Right atrium auricular region (tissue), 2 donors: ENCODE data around the gene FGF2. TPM values are rescaled to one million over a fixed set of nuclear protein-coding genes. Genes with fewer than 3 reads are reported as not detected.

Experiments used
- DNase-seq: peaks from one replicate; pipeline ENCODE4 v3.0.0-alpha.2; 2019; ENCODE audit warnings: low spot score
- H3K27ac ChIP-seq, 2 donors: fragments of 200-600 bp; sonication (generic); 1 replicate in 1 of 2; 2 replicates in 1 of 2; pipeline ENCODE4 v1.5.1; 2016 to 2019
- H3K27me3 ChIP-seq, 2 donors: fragments of 200-600 bp; sonication (generic); one replicate each; pipeline versions ENCODE4 v1.5.1 to v1.6.0; 2017 to 2019
- H3K36me3 ChIP-seq: fragments of 200-600 bp; sonication (generic); one replicate; pipeline ENCODE4 v1.5.1; 2016
- H3K4me1 ChIP-seq, 2 donors: fragments of 200-600 bp; sonication (generic); one replicate each; pipeline versions ENCODE4 v1.5.1 to v1.6.0; 2017 to 2019
- H3K4me3 ChIP-seq, 2 donors: fragments of 200-600 bp; sonication (generic); 1 replicate in 1 of 2; 2 replicates in 1 of 2; pipeline ENCODE4 v1.5.1; 2017 to 2019; ENCODE audit warnings: mild to moderate bottlenecking in 1 of 2, moderate library complexity in 1 of 2
- H3K9me3 ChIP-seq, 2 donors: fragments of 200-600 bp; sonication (generic); one replicate each; pipeline ENCODE4 v1.5.1; 2019
- total RNA-seq, 2 donors: library from RNA; depleted of rRNA; stranded (reverse); fragments of >200 nt; gene quantifications; one replicate each; pipeline ENCODE4 v1.1.0, GENCODE V29; 2016
- TF ChIP-seq, protein P1 (sequence below), 2 donors: fragments of 200-600 bp; sonication (generic); IDR thresholded peaks; one replicate each; pipeline ENCODE4 v1.5.1; 2019; ENCODE audit warnings: antibody characterized with exemption in 2 of 2

The FGF2 gene
- total RNA-seq, 2 donors from 2014 or later: 4.3 to 11.6 TPM

DNA sequence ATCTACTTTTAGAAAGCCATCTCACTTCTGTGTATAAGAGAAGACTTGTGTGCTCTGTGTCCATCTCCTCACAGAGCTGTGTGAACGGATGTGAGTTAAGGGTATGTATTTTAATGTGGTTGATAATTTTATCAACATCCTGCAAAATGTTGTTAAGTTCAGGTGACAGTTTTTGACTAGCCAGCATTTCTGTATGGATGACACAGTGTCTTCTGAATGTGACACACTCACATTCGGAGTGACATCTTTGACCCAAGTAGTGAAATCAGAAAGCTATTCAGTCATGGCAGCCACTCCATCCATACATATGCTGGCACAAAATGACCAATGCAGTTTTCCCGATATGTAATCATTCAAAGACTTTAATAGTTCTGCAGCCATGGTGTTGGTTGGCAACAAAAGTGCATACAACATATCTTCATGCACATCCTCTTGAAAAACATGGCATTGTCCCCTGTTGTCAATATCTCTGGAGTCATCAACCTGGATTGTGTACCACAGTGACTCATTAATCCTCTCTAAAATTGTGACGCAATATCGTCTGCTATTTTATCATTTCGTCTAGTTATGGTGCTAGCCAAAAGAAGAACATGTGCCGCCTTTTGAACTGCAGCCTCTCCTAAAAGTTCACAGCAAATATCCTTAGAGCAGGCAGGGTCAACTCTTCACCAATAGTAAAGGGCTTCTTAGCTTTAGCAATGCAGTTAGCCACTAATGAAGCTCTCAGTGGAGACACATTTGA lies 6.8 kb upstream of the FGF2 start:
- TF ChIP-seq, protein P1, sequence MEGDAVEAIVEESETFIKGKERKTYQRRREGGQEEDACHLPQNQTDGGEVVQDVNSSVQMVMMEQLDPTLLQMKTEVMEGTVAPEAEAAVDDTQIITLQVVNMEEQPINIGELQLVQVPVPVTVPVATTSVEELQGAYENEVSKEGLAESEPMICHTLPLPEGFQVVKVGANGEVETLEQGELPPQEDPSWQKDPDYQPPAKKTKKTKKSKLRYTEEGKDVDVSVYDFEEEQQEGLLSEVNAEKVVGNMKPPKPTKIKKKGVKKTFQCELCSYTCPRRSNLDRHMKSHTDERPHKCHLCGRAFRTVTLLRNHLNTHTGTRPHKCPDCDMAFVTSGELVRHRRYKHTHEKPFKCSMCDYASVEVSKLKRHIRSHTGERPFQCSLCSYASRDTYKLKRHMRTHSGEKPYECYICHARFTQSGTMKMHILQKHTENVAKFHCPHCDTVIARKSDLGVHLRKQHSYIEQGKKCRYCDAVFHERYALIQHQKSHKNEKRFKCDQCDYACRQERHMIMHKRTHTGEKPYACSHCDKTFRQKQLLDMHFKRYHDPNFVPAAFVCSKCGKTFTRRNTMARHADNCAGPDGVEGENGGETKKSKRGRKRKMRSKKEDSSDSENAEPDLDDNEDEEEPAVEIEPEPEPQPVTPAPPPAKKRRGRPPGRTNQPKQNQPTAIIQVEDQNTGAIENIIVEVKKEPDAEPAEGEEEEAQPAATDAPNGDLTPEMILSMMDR (IDR thresholded peaks at IDR 0.05): no peak
- Histone ChIP-seq H3K27ac (no peak overlapping the region), H3K4me1 (no peaks in the 10 kb centered on the region), H3K27me3 (no peaks in the 10 kb centered on the region), H3K36me3 (no peaks in the 10 kb centered on the region), H3K4me3 (no peak overlapping the region), H3K9me3 (no peaks in the 10 kb centered on the region)
- no peak for DNase-seq

DNA sequence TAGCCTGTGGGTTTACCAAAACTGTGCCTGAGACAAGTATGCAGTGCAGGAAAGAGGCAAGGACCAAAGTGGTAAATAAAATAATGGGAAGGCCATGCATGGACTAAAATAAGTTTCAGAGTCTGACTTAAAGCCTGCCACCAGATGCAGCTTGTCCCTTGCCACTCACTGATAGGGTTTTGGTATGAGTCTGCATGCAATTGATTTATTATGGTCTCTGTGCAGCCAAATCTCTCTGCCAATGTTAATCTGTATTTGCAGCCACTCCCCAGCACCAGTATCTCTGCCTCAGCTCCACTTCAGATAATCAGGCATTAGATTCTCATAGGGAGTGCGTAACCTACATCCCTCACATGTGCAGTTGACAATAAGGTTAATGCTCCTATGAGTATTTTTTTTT lies 5.5 kb upstream of the FGF2 start:
- peaks cover 0 to under 1% of the 10 kb centered on the region in 2 donors for H3K4me1 ChIP-seq
- no peak overlapping the region for H3K4me3 ChIP-seq
- H3K9me3 ChIP-seq: no peaks in the 10 kb centered on the region
- H3K27me3 ChIP-seq: no peaks in the 10 kb centered on the region
- DNase-seq: no peak
- TF ChIP-seq, protein P1 (IDR thresholded peaks at IDR 0.05): no peak
- H3K36me3 ChIP-seq: no peaks in the 10 kb centered on the region
- H3K27ac ChIP-seq: no peak overlapping the region

DNA sequence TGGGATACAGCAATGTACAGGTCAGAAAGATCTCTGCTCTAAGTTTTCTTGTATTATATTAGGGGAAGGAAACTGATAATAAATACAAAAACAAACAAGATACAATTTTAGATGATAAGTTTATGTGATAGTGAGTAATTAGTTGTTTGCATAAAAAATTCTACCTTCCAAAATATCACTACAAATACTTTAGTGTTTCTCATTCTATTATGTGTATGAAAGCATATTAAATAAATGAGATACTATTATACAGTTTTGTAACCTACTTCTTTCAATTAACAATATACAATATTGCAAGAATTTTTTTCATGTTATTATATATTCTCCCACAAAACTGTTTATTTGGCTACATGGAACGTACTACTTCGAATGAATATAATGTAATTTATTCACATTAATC lies 4.2 kb upstream of the FGF2 start:
- Histone ChIP-seq H3K27ac (no peak overlapping the region), H3K36me3 (no peaks in the 10 kb centered on the region), H3K4me1 (peaks cover 0 to 6% of the 10 kb centered on the region in 2 donors), H3K9me3 (no peaks in the 10 kb centered on the region), H3K27me3 (no peaks in the 10 kb centered on the region), H3K4me3 (no peak overlapping the region)
- no peak for DNase-seq
- TF ChIP-seq, protein P1 (IDR thresholded peaks at IDR 0.05): no peak

DNA sequence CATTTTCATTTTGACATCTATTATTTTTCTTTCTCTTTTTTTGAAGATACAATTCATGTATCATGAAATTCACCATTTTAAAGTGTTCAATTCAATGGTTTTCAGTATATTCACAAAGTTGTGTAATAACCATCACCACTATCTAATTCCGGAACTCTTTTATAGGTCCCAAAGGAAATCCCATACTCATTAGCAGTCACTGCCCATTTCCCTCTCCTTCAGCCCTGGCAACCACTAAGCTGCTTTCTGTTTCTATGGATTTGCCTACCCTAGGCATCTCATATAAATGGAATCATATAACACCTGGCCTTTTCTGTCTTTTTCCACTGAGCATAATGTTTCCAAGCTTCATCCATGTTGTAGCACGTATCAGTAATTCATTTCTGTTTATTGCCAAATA lies 3.2 kb upstream of the FGF2 start:
- no peak for DNase-seq
- no peak overlapping the region for H3K27ac ChIP-seq
- no peak overlapping the region for H3K4me3 ChIP-seq
- H3K36me3 ChIP-seq: no peaks in the 10 kb centered on the region
- no peaks in the 10 kb centered on the region for H3K9me3 ChIP-seq
- TF ChIP-seq, protein P1 (IDR thresholded peaks at IDR 0.05): no peak
- H3K27me3 ChIP-seq: no peaks in the 10 kb centered on the region
- H3K4me1 ChIP-seq: peaks cover 0 to 16% of the 10 kb centered on the region in 2 donors

DNA sequence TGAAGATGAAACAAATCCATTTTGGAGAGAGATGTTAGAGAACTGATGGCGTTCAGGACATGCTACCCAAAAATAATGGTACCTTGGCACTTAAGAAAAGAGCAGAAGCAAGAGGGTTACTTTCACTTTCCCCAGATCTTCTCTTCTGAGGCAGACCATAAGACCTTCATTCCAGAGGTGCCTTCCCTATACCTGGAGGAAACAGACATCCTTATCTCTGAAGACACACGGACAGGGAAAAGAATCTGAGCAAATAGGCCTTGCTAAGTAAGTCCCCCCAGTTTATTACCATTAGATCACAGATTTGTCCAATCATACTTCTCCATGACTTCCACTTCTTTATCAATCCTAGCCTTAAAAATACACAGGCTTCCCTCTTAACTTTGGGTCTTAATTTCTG lies 2.0 kb upstream of the FGF2 start:
- no peaks in the 10 kb centered on the region for H3K9me3 ChIP-seq
- peaks cover 0 to 20% of the 10 kb centered on the region in 2 donors for H3K4me1 ChIP-seq
- H3K4me3 ChIP-seq: no peak overlapping the region
- H3K27ac ChIP-seq: no peak overlapping the region
- H3K36me3 ChIP-seq: no peaks in the 10 kb centered on the region
- TF ChIP-seq, protein P1 (IDR thresholded peaks at IDR 0.05): no peak
- no peak for DNase-seq
- no peaks in the 10 kb centered on the region for H3K27me3 ChIP-seq

DNA sequence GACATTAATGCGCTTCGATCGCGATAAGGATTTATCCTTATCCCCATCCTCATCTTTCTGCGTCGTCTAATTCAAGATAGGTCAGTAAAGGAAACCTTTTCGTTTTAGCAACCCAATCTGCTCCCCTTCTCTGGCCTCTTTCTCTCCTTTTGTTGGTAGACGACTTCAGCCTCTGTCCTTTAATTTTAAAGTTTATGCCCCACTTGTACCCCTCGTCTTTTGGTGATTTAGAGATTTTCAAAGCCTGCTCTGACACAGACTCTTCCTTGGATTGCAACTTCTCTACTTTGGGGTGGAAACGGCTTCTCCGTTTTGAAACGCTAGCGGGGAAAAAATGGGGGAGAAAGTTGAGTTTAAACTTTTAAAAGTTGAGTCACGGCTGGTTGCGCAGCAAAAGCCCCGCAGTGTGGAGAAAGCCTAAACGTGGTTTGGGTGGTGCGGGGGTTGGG lies 528 bp upstream of the FGF2 start:
- H3K4me1 ChIP-seq: peaks cover 0 to 20% of the 10 kb centered on the region in 2 donors
- peak overlapping the region; percentile 64 to 72 for H3K4me3 ChIP-seq
- TF ChIP-seq, protein P1 (IDR thresholded peaks at IDR 0.05): no peak
- H3K9me3 ChIP-seq: no peaks in the 10 kb centered on the region
- no peaks in the 10 kb centered on the region for H3K36me3 ChIP-seq
- peak overlapping the region; percentile 78 to 80 for H3K27ac ChIP-seq
- H3K27me3 ChIP-seq: no peaks in the 10 kb centered on the region
- no peak for DNase-seq
